HG03354 (cell line): ENCODE measurements around the gene TNS1.
A peak's percentile ranks its signal among the peaks of the same experiment; 100 is the strongest.
"Not testable (repeated sequence)": the region's sequence is repeated elsewhere in the genome, so short reads cannot be mapped to it uniquely, and the experiment has no call there.

Experiments
- ATAC-seq: cut with Tn5 transposase; IDR thresholded peaks from one replicate; pipeline ENCODE4 v1.9.1; 2021; ENCODE audit warnings: mild to moderate bottlenecking; ENCODE audit not compliant: unreplicated experiment, poor library complexity, severe bottlenecking

TNS1 gene

DNA sequence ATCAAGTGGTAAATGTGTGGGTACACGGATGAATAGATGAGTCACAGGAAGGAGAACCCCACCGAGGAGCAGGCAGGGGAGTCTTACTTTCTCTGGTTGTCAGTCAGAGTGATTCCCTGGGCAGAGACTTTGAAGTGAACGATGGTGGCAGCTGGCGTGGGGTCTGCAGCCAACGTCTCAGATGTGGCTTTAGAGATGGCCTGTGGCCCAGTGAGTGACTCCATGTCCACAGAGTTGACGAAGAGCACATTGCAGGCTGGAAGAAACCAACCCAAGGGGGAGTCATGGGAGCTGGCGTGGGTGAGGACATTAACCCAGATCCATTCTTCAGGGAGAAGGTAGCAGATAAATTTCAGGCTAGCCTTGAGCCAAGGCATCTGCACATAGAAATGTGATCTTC is 193.1 kb downstream of the TNS1 start:
- no peak for ATAC-seq

DNA sequence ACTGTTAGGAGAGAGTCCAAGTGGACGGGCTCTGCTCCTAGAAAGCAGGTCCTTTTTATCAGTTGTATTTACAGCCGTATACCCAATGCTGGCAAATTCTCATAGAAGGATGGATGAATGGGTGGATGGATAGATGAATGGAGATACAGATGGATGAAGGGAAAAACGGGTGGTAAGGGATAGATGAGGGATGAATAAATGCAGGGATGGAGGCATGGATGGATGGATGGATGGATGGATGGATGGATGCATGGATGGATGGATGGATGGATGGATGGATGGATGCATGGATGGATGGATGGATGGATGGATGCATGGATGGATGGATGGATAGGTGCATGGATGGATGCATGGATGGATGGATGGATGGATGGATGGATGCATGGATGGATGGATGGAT is 193.8 kb downstream of the TNS1 start:
- ATAC-seq: not testable (repeated sequence)

DNA sequence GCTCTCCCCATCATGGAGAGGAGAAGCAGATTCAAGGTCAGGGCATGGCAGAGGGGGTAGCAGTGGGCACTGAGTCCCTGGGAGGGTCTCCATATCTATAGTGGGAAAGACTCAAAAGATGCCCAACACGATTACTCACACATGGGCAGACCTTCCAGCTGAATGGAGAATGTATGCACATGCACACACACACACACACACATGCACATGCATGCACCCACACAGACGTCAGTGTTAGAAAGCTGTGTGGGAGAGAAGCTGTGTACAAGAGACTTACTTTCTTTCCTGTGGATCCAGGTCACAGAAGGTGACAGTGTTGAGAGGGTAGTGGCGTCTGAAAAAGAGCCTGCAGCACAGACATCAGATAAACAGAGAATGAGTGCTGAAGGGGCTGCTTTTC is 194.5 kb downstream of the TNS1 start:
- no peak for ATAC-seq

DNA sequence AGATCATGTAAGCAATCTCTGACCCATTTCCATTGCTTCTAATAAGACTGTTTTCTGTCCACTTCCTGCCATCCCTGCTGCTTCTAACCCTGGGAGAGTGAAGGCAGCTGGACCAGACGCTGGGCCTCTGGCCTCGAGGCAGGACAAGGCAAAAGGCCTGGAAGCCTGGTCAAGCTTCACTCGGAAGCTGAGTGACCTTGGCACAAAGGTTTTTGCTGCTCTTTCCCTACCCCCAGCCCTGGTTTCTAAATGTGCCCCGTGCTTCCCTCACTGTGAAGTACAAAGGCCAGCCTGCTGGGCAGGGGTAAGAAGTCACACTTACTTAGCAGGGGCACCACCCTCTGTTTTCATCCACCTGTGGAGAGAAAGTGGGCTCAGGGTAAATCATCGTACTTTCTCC is 195.0 kb downstream of the TNS1 start:
- ATAC-seq: no peak

DNA sequence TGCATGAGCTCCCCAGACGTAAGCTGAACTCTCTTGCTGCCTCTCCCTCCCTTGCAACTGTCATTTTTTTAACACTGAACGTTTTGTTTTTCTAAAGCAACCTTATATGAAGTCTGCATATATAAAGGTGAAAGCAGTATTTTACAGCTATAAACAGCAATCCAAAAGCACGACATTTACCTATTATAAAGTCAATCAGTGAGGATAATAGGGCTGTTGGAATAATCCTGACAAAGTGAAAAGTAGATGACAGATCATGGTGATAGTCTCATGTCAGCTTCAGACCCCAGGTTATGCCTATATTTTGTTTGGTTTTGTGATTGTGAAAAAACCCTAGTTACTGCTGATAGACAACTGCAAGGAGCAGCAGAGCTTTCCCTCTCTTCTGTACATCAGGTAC is 195.8 kb downstream of the TNS1 start:
- ATAC-seq: no peak

DNA sequence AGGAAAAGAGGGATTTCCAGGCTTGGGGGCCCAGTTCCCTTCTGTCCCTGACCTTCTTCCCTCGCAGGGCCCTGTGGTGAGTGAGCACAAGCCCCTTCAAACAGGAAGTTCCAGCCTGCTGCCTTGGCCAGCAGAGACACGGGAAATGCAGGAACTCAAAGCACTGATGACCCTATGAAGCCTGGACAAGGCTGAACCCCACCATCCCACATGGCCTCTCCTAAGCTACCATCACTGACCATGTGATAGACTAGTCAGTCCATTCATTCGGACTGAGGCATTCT is 196.4 kb downstream of the TNS1 start:
- no peak for ATAC-seq

GRCh38 chr2:217805668-217806481 is 196.9 kb downstream of the TNS1 start:
- ATAC-seq: no peak

DNA sequence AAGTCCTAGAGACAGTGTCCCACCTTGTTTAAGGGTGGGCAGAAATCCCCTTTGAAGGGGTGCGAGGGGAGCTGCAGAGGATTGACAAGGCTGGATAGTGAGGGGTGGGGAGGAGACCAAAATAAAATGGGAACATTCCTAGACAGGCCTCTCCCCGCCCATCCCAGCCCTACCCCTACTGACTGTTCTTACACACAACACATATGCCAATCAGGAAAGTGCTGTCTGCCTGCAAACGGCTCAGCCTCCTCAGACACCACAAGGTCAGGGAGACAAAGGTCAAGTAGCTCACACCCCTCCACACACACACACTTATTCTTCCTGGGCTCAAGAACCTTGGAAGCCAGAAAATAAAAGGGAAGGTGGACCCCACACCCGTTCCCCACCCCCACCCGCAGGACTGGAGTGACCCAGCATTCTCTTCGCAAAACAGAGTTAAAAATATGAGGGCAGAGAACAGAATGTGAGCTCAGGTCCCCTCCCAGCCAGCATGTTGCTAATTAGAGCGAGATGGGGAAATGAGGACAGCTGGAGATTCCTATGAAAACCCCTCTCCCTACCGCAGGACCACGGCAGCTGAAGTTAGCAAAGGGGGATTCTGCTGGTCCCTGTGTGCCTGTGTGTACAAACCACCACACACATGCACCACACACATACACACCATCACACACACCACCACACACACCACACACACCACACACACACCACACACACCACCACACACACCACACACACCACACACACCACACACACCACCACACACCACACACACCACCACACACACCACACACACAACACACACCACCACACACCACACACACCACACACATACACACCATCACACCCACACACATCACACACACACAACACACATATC is 197.8 kb downstream of the TNS1 start:
- no peak for ATAC-seq

DNA sequence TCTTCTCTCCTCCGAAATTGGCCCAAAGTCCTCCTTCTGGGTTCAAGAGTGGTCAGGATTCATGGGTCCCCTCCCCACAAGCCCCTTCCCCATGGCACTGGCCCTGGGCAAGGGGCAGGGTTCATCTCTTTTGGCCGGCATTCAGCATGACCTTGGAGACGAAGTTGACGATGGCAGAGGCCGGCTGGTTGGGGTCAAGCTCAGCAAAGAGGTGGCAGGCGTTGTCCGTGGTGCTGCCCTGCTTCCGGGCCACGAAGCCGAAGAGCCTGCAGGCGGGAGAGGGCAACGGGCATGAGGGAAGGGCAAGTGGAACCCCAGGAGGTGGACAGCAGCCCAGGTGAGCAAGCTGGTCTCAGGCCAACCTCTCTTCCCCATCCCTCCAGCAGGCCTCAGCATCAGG is 198.5 kb downstream of the TNS1 start:
- ATAC-seq: no peak

DNA sequence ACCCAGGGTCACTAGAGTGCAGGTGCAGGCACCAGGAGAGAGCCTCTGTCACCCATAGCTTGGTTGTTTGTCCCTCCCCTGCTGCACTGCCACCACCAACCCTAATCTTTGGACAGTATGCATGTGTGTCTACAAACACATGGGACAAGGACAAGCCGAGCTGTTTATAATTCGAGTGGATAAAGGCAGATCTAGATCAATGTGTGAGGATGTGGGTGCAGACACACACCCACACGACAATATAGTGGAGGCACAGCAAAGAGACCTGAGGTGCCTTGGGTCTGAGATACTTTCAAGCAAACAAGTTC is 199.2 kb downstream of the TNS1 start:
- ATAC-seq: no peak

- no peak for ATAC-seq
These were observed 199.7 kb downstream of the TNS1 start for GRCh38 chr2:217802876-217803652.

- no peak for ATAC-seq
These were observed 200.5 kb downstream of the TNS1 start for GRCh38 chr2:217802266-217802665.

DNA sequence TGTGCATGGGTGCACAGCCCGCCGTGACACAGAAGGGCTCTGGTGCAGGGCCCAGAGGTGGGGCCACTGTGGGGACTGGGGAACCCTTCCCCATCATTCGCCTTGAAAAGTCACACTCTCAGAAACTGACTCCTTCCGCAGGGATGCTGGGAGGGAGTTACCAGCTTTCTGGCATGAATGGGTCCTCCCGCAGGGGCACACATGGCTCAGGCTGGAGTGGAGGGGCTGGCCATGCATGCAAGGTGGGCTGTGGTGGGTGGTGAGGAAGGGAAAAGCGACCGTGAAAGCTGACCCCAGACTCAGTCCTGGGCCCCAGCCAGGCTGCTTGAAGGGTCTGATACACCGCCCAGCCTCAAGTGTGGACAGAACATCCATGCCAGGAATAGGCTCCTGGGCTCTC is 201.1 kb downstream of the TNS1 start:
- ATAC-seq: no peak

GRCh38 chr2:217801115-217801531 is 201.7 kb downstream of the TNS1 start:
- no peak for ATAC-seq

GRCh38 chr2:217800433-217801114 is 202.2 kb downstream of the TNS1 start:
- no peak for ATAC-seq

DNA sequence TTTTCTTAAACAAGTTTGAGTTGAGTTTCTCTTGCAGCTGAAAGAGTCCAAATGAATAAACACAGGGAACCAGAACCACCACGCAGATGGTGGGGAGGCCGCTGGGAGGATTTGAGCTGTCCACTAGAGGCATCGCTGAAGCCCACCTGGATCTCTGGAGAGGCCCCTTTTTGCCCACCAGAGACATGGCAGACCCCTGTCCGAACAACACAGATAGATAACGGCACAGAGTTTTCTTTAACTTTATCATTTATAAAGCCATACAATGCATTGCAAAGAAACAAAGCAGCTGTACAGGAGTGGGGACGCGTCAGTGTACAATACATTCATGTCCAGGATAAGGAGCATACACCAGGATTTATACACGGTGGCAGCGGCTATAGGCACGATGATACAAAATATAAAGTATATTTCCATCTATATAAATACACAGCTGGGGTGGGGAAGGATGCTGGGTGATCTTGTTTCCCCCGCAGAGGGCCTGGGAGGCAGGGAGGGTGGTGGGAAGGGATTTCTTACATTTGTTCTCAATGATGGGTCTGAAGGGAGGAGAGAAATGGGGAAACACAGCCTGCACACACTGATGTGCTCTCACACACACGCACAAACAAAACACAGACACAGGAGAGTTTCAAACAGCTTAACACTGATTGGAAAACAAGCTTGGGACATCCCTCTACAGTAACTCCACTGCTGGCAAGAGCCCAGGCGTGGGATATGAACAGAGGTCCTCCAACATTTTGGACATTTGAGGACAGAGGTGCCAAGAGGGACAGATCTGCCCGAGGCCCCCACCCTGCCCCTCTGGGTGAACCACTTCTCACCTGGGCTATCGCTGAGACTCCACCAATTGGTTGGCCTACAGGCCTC is 203.0 kb downstream of the TNS1 start:
- no peak for ATAC-seq

DNA sequence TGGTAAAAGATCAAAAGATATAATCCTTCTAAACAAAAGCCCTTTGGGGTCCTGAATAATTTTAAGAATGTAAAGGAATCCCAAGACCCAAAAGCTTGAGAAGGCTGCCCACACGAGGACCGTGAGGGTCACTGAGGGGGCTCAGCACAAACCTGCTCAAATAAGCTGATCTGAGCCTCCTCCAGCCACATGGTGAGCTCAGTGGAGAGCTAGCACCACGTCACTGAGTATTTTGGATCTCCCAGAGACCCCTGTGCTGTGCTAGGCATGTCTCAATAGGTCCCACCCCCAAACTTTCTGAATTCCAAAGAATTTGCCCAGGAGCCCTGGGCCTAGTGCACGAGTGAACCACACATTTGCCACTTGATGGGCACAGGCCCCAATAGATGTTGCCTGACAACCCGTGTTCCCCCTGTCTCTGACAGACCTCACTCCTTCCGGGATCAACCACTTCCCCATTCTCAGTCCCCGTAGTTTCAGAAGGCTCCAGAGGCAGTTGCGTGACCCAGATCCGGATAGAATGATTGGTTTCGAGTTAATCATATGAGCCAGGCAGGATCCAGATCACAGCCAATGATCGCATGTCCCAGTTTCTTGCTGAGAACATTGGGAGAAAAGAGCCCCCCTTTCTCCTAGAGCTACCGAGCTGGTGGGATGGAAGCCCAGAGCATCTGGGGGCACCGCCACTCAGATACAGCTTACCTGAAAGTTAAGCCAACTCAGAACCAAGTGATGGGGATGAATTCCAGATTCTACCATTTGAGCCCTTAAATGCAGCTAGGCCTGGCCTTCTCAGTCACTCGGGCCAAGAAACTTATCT is 203.8 kb downstream of the TNS1 start:
- ATAC-seq: peak; percentile 77

GRCh38 chr2:217798191-217798590 is 204.6 kb downstream of the TNS1 start:
- no peak for ATAC-seq
